Middle frontal gyrus (tissue), 1 donor: Measurements from ENCODE around the gene JPH2.

Experiments
- DNase-seq: peaks from one replicate; pipeline ENCODE4 v3.0.0-alpha.2; 2015; ENCODE audit warnings: low spot score; ENCODE audit errors: extremely low spot score

JPH2 gene

GRCh38 chr20:44079291-44079690 is 107.7 kb downstream of the JPH2 start:
- DNase-seq = no peak

- no peak for DNase-seq
Observed at GRCh38 chr20:44075950-44076232, 111.1 kb downstream of the JPH2 start.

GRCh38 chr20:44075191-44075949 is 111.6 kb downstream of the JPH2 start:
- no peak for DNase-seq

GRCh38 chr20:44074252-44075151 is 112.5 kb downstream of the JPH2 start:
- DNase-seq = no peak

GRCh38 chr20:44073675-44074071 is 113.3 kb downstream of the JPH2 start:
- DNase-seq = no peak

- DNase-seq = no peak
Observed at GRCh38 chr20:44073011-44073674, 113.8 kb downstream of the JPH2 start.

- no peak for DNase-seq
Observed at GRCh38 chr20:44072384-44072783, 114.6 kb downstream of the JPH2 start.

GRCh38 chr20:44071526-44072111 is 115.4 kb downstream of the JPH2 start:
- DNase-seq = no peak

GRCh38 chr20:44071057-44071456 is 115.9 kb downstream of the JPH2 start:
- no peak for DNase-seq

GRCh38 chr20:44070139-44070900 is 116.7 kb downstream of the JPH2 start:
- no peak for DNase-seq

- DNase-seq = no peak
Observed at GRCh38 chr20:44069203-44070011, 117.6 kb downstream of the JPH2 start.

- DNase-seq = no peak
Observed at GRCh38 chr20:44068316-44069201, 118.4 kb downstream of the JPH2 start.

GRCh38 chr20:44067650-44068081 is 119.3 kb downstream of the JPH2 start:
- no peak for DNase-seq

- DNase-seq = no peak
Observed at GRCh38 chr20:44066645-44067606, 120.1 kb downstream of the JPH2 start.

GRCh38 chr20:44065401-44066340 is 121.3 kb downstream of the JPH2 start:
- DNase-seq = no peak

GRCh38 chr20:44064501-44065400 is 122.2 kb downstream of the JPH2 start:
- no peak for DNase-seq
